Neural crest cell (in vitro differentiated cells): ENCODE results near the gene DLG4. TPM values are rescaled to one million over a fixed set of nuclear protein-coding genes. Genes with fewer than 3 reads are reported as not detected.

ENCODE experiments used
- DNase-seq: peaks from one replicate; pipeline ENCODE4 v3.0.0; 2021; ENCODE audit warnings: low read depth, mixed read lengths, low spot score
- H3K27ac Mint-ChIP-seq: one replicate; pipeline ENCODE4 v1.8.0; 2021; ENCODE audit warnings: mild to moderate bottlenecking, mixed read lengths; ENCODE audit not compliant: unreplicated experiment
- H3K27me3 Mint-ChIP-seq: 2 replicates; pipeline ENCODE4 v1.8.0; 2021; ENCODE audit warnings: low read depth, mild to moderate bottlenecking, mixed read lengths
- H3K36me3 Mint-ChIP-seq: 2 replicates; pipeline ENCODE4 v1.8.0; 2021; ENCODE audit warnings: low read depth, mild to moderate bottlenecking, mixed read lengths
- H3K4me1 Mint-ChIP-seq: 2 replicates; pipeline ENCODE4 v1.8.0; 2021; ENCODE audit warnings: mixed read lengths
- H3K4me3 Mint-ChIP-seq: one replicate; pipeline ENCODE4 v1.8.0; 2021; ENCODE audit warnings: mild to moderate bottlenecking, mixed read lengths
- H3K9me3 Mint-ChIP-seq: 2 replicates; pipeline ENCODE4 v1.8.0; 2021; ENCODE audit warnings: mixed read lengths
- CTCF ChIP-seq: fragments of 200-600 bp; sonication (generic); conservative IDR thresholded peaks from 2 replicates; pipeline ENCODE4 v1.5.0; 2021; ENCODE audit warnings: antibody characterized with exemption, mild to moderate bottlenecking
- microRNA-seq: library from miRNA; unstranded; fragments of <30 nt; microRNA quantifications from one replicate; pipeline ENCODE4, GENCODE V29; 2020
- total RNA-seq: library from RNA; stranded (reverse); gene quantifications from 2 replicates; pipeline ENCODE4 v1.2.1, GENCODE V29; 2021

Gene DLG4
- total RNA-seq, 1 donor from 2014 or later = 51.4 TPM

GRCh38 chr17:7137171-7137943, 82.3 kb downstream of the DLG4 start:
- Mint-ChIP-seq H3K27ac (no peak overlapping the region), H3K9me3 (no peaks in the 10 kb centered on the region), H3K27me3 (peaks cover 63% of the 10 kb centered on the region), H3K4me1 (peaks cover 22% of the 10 kb centered on the region), H3K36me3 (no peaks in the 10 kb centered on the region), H3K4me3 (no peak overlapping the region)
- no peak for DNase-seq
- TF ChIP-seq CTCF = no peak

Small RNA genes within 50 kb of the gene (microRNA-seq; reads per million reads assigned to microRNA genes)
- gene MIR324 = 13,023 reads per million, percentile 95 among the genes with 10 or more reads in this experiment

Other genes starting within 250 kb of the DLG4 start
- gene ALOX12, start 223.8 kb downstream of the DLG4 start, total RNA-seq = 0.16 TPM in 1 of 2 replicates, not detected in the other
- gene RNASEK, start 207.2 kb downstream of the DLG4 start, total RNA-seq = 143 and 157 TPM in 2 replicates
- 0.41 and 0.42 TPM in 2 replicates for gene BCL6B, start 196.8 kb downstream of the DLG4 start, total RNA-seq
- 11.1 and 12.2 TPM in 2 replicates for gene SLC16A13, start 183.8 kb downstream of the DLG4 start, total RNA-seq
- gene SLC16A11, start 175.7 kb downstream of the DLG4 start, total RNA-seq = not detected in 2 replicates
- gene CLEC10A, start 139.6 kb downstream of the DLG4 start, total RNA-seq = not detected in 2 replicates
- not detected in 2 replicates for gene ASGR2, start 105.0 kb downstream of the DLG4 start, total RNA-seq
- gene ASGR1, start 40.5 kb downstream of the DLG4 start, total RNA-seq = 9.6 and 11.2 TPM in 2 replicates
- gene ACADVL, start 102 bp upstream of the DLG4 start, total RNA-seq = 215 and 220 TPM in 2 replicates
- gene DVL2, start 14.7 kb upstream of the DLG4 start, total RNA-seq = 130 and 140 TPM in 2 replicates
- gene PHF23, start 19.6 kb upstream of the DLG4 start, total RNA-seq = 72.7 and 75.2 TPM in 2 replicates
- gene GABARAP, start 22.6 kb upstream of the DLG4 start, total RNA-seq = 470 and 479 TPM in 2 replicates
- gene CTDNEP1, start 31.9 kb upstream of the DLG4 start, total RNA-seq = 179 and 182 TPM in 2 replicates
- 74.4 and 77.4 TPM in 2 replicates for gene ELP5, start 32.4 kb upstream of the DLG4 start, total RNA-seq
- not detected in 2 replicates for gene CLDN7, start 42.6 kb upstream of the DLG4 start, total RNA-seq
- 5.8 and 6.1 TPM in 2 replicates for gene SLC2A4, start 61.9 kb upstream of the DLG4 start, total RNA-seq
- gene YBX2, start 74.8 kb upstream of the DLG4 start, total RNA-seq = 0.54 and 0.96 TPM in 2 replicates
- 725 and 743 TPM in 2 replicates for gene EIF5A, start 87.8 kb upstream of the DLG4 start, total RNA-seq
- 84.2 and 89.9 TPM in 2 replicates for gene GPS2, start 95.5 kb upstream of the DLG4 start, total RNA-seq
- 65.6 and 69.5 TPM in 2 replicates for gene NEURL4, start 109.5 kb upstream of the DLG4 start, total RNA-seq
- 1.2 and 1.3 TPM in 2 replicates for gene ACAP1, start 116.7 kb upstream of the DLG4 start, total RNA-seq
- 7.9 and 8.0 TPM in 2 replicates for gene KCTD11, start 132.3 kb upstream of the DLG4 start, total RNA-seq
- not detected in 2 replicates for gene TMEM95, start 135.3 kb upstream of the DLG4 start, total RNA-seq
- 0.21 and 0.43 TPM in 2 replicates for gene TNK1, start 161.3 kb upstream of the DLG4 start, total RNA-seq
- gene PLSCR3, start 174.7 kb upstream of the DLG4 start, total RNA-seq = 21.9 and 25.7 TPM in 2 replicates
- gene TMEM256, start 184.3 kb upstream of the DLG4 start, total RNA-seq = 71.5 and 71.6 TPM in 2 replicates
- 104 and 106 TPM in 2 replicates for gene NLGN2, start 188.0 kb upstream of the DLG4 start, total RNA-seq
- 0.26 and 0.93 TPM in 2 replicates for gene SPEM1, start 200.5 kb upstream of the DLG4 start, total RNA-seq
- gene SPEM2, start 205.8 kb upstream of the DLG4 start, total RNA-seq = not detected in 2 replicates
- not detected in 2 replicates for gene SPEM3, start 209.0 kb upstream of the DLG4 start, total RNA-seq
- gene TMEM102, start 215.6 kb upstream of the DLG4 start, total RNA-seq = 1.1 and 1.3 TPM in 2 replicates
- 6.0 and 6.5 TPM in 2 replicates for gene FGF11, start 219.7 kb upstream of the DLG4 start, total RNA-seq
- gene CHRNB1, start 225.2 kb upstream of the DLG4 start, total RNA-seq = 9.7 and 9.9 TPM in 2 replicates